H1 (cell line): ENCODE data around the gene F7. TPM values are rescaled to one million over a fixed set of nuclear protein-coding genes. Genes with fewer than 3 reads are reported as not detected.

Experiments
- CTCF ChIA-PET: fragments of 300-600 bp; sonication (Branson Sonifier 250); formaldehyde crosslinking; loops from one replicate; lab custom pipeline; 2021; ENCODE audit not compliant: partially characterized antibody; lab: Charles Lee
- POLR2A ChIA-PET: fragments of 300-600 bp; sonication (Branson Sonifier 250); formaldehyde crosslinking; loops from one replicate; lab custom pipeline; 2021; ENCODE audit warnings: inconsistent platforms; ENCODE audit not compliant: partially characterized antibody; lab: Charles Lee
- DNase-seq, 2 experiments: peaks; one replicate each; pipeline versions ENCODE4 v3.0.0 to v3.0.0-alpha.2; 2010 to 2022; ENCODE audit warnings: low spot score in 2 of 2, low read depth in 1 of 2, mixed read lengths in 1 of 2
- FAIRE-seq: peaks from 2 replicates; lab custom pipeline; 2011; peaks lifted over from hg19 to GRCh38; lab: Jason Lieb, UNC
- H2AFZ ChIP-seq: 2 replicates; pipeline ENCODE4 v1.8.1; 2012; ENCODE audit warnings: low read length, inconsistent platforms
- H2AK5ac ChIP-seq: 2 replicates; pipeline ENCODE4 v1.6.1; 2013; ENCODE audit warnings: low read depth, low read length
- H2BK120ac ChIP-seq: replicated peaks from 2 replicates; pipeline ENCODE3; 2013; ENCODE audit warnings: low read depth, low read length, inconsistent platforms
- H2BK12ac ChIP-seq: 2 replicates; pipeline ENCODE4 v1.6.1; 2013; ENCODE audit warnings: low read depth, low read length
- H2BK15ac ChIP-seq: 2 replicates; pipeline ENCODE4 v1.6.1; 2013; ENCODE audit warnings: low read length
- H2BK20ac ChIP-seq: 2 replicates; pipeline ENCODE4 v1.6.1; 2013; ENCODE audit warnings: low read length
- H2BK5ac ChIP-seq: 2 replicates; pipeline ENCODE4 v1.6.1; 2013; ENCODE audit warnings: low read depth, low read length
- H3K14ac ChIP-seq: 2 replicates; pipeline ENCODE4 v1.6.1; 2013; ENCODE audit warnings: inconsistent platforms; ENCODE audit not compliant: insufficient read length
- H3K18ac ChIP-seq: 2 replicates; pipeline ENCODE4 v1.6.1; 2013; ENCODE audit warnings: low read length; ENCODE audit errors: extremely low read depth
- H3K23ac ChIP-seq: 2 replicates; pipeline ENCODE4 v1.6.1; 2013; ENCODE audit warnings: inconsistent platforms; ENCODE audit not compliant: insufficient read length
- H3K23me2 ChIP-seq: 2 replicates; pipeline ENCODE4 v1.6.1; 2013; ENCODE audit warnings: low read depth, low read length
- H3K27ac ChIP-seq: 2 replicates; pipeline ENCODE4 v1.6.1; 2011; ENCODE audit warnings: low read depth, low read length, inconsistent platforms
- H3K27me3 ChIP-seq, 4 experiments: replicated peaks in 1 of 4; 1 replicate in 1 of 4; 2 replicates in 3 of 4; pipeline versions ENCODE4 v1.6.1 to v1.8.1; 2011 to 2013; ENCODE audit warnings: low read length in 3 of 4, mild to moderate bottlenecking in 3 of 4, inconsistent platforms in 2 of 4, mixed read lengths in 2 of 4, moderate library complexity in 1 of 4; ENCODE audit not compliant: control insufficient read depth in 3 of 4, insufficient read depth in 3 of 4; ENCODE audit errors: extremely low read depth in 1 of 4
- H3K36me3 ChIP-seq, 4 experiments: 2 replicates each; pipeline versions ENCODE4 v1.6.1 to v1.8.1; 2011 to 2013; ENCODE audit warnings: mild to moderate bottlenecking in 4 of 4, low read length in 3 of 4, moderate library complexity in 2 of 4, control low read depth in 1 of 4, inconsistent platforms in 1 of 4; ENCODE audit not compliant: insufficient read depth in 4 of 4, control insufficient read depth in 2 of 4
- H3K4ac ChIP-seq: replicated peaks from 2 replicates; pipeline ENCODE3; 2013; ENCODE audit warnings: low read length, low read depth, mixed read lengths, inconsistent platforms; ENCODE audit not compliant: insufficient read length
- H3K4me1 ChIP-seq, 4 experiments: replicated peaks in 1 of 4; 1 replicate in 1 of 4; 2 replicates in 3 of 4; pipeline versions ENCODE4 v1.6.1 to v1.8.1; 2011 to 2013; ENCODE audit warnings: low read length in 3 of 4, inconsistent platforms in 2 of 4, mixed read lengths in 1 of 4; ENCODE audit not compliant: insufficient read depth in 4 of 4, control insufficient read depth in 3 of 4
- H3K4me2 ChIP-seq, 2 experiments: 2 replicates each; pipeline versions ENCODE4 v1.6.1 to v1.8.1; 2011 to 2013; ENCODE audit warnings: low read depth in 2 of 2, low read length in 2 of 2, control low read depth in 1 of 2, inconsistent platforms in 1 of 2, mild to moderate bottlenecking in 1 of 2; ENCODE audit not compliant: insufficient read depth in 1 of 2
- H3K4me3 ChIP-seq, 4 experiments: fragments of 200-600, 300-600 bp in 1 of 4; sonication (generic), shearing (Covaris generic), sonication (Bioruptor Twin) in 1 of 4; 2 replicates each; pipeline versions ENCODE4 v1.5.1 to v1.8.1; 2011 to 2016; ENCODE audit warnings: low read length in 4 of 4, low read depth in 3 of 4, control low read depth in 2 of 4, inconsistent platforms in 2 of 4, mild to moderate bottlenecking in 2 of 4, mixed read lengths in 1 of 4, moderate library complexity in 1 of 4; ENCODE audit not compliant: insufficient read depth in 2 of 4; ENCODE audit errors: extremely low read depth in 1 of 4
- H3K56ac ChIP-seq: replicated peaks from 2 replicates; pipeline ENCODE3; 2013; ENCODE audit warnings: low read depth, mild to moderate bottlenecking, mixed read lengths, low read length, inconsistent platforms; ENCODE audit not compliant: insufficient read length
- H3K79me1 ChIP-seq: 2 replicates; pipeline ENCODE4 v1.6.1; 2013; ENCODE audit warnings: low read depth, low read length, control low read depth
- H3K79me2 ChIP-seq, 2 experiments: 2 replicates each; pipeline versions ENCODE4 v1.6.1 to v1.8.1; 2012 to 2013; ENCODE audit warnings: low read length in 2 of 2, mild to moderate bottlenecking in 2 of 2, inconsistent platforms in 1 of 2; ENCODE audit not compliant: insufficient read depth in 2 of 2, control insufficient read depth in 1 of 2
- H3K9ac ChIP-seq, 4 experiments: replicated peaks in 1 of 4; 1 replicate in 1 of 4; 2 replicates in 3 of 4; pipeline versions ENCODE4 v1.6.1 to v1.8.1; 2011 to 2013; ENCODE audit warnings: low read depth in 3 of 4, low read length in 3 of 4, control low read depth in 2 of 4, mild to moderate bottlenecking in 2 of 4, moderate library complexity in 2 of 4, inconsistent platforms in 1 of 4; ENCODE audit errors: extremely low read depth in 1 of 4
- H3K9me3 ChIP-seq, 2 experiments: 2 replicates each; pipeline versions ENCODE4 v1.6.1 to v1.8.1; 2012 to 2013; ENCODE audit warnings: mild to moderate bottlenecking in 2 of 2, moderate library complexity in 2 of 2, control low read depth in 1 of 2, inconsistent platforms in 1 of 2, low read depth in 1 of 2, low read length in 1 of 2, mixed read lengths in 1 of 2; ENCODE audit not compliant: insufficient read depth in 2 of 2
- H4K20me1 ChIP-seq, 2 experiments: replicated peaks in 1 of 2; 2 replicates each; pipeline versions ENCODE3 to v1.8.1; 2011 to 2013; ENCODE audit warnings: inconsistent platforms in 2 of 2, low read length in 2 of 2, mild to moderate bottlenecking in 1 of 2; ENCODE audit not compliant: insufficient read depth in 2 of 2, control insufficient read depth in 1 of 2
- H4K5ac ChIP-seq: 2 replicates; pipeline ENCODE4 v1.6.1; 2013; ENCODE audit warnings: low read length, low read depth, mixed read lengths, inconsistent platforms; ENCODE audit not compliant: insufficient read length
- H4K8ac ChIP-seq: 2 replicates; pipeline ENCODE4 v1.8.0; 2013; ENCODE audit warnings: mild to moderate bottlenecking, moderate library complexity, low read length, inconsistent platforms; ENCODE audit not compliant: insufficient read depth; ENCODE audit errors: extremely low read depth
- H4K91ac ChIP-seq: replicated peaks from 2 replicates; pipeline ENCODE3; 2013; ENCODE audit warnings: low read length, mixed read lengths, inconsistent platforms; ENCODE audit not compliant: insufficient read length
- BCL11A ChIP-seq, 2 experiments: IDR thresholded peaks; one replicate each; pipeline ENCODE4 v1.6.1; 2011; ENCODE audit warnings: low read depth in 2 of 2, low read length in 2 of 2, mild to moderate bottlenecking in 2 of 2
- POLR2A ChIP-seq, 2 experiments: IDR thresholded peaks; 1 replicate in 1 of 2; 2 replicates in 1 of 2; pipeline ENCODE4 v1.6.1; 2011; ENCODE audit warnings: low read depth in 2 of 2, low read length in 2 of 2, mild to moderate bottlenecking in 2 of 2; ENCODE audit errors: control extremely low read depth in 1 of 2
- POLR2AphosphoS5 ChIP-seq: IDR thresholded peaks from 2 replicates; pipeline ENCODE4 v1.6.1; 2011; ENCODE audit warnings: low read depth, low read length
- RBBP5 ChIP-seq: IDR thresholded peaks from 2 replicates; pipeline ENCODE4 v1.7.1; 2012; ENCODE audit warnings: low read depth, mild to moderate bottlenecking, inconsistent platforms, low read length, moderate library complexity, borderline replicate concordance
- TAF7 ChIP-seq: optimal IDR thresholded peaks from 2 replicates; pipeline ENCODE3; 2011; ENCODE audit warnings: low read depth, mild to moderate bottlenecking, inconsistent platforms, low read length, moderate library complexity, borderline replicate concordance
- TBP ChIP-seq: IDR thresholded peaks from 2 replicates; pipeline ENCODE4 v1.6.1; 2011; ENCODE audit warnings: low read depth, low read length, improper control_type of control experiment
- WGBS, 2 experiments: shearing (Covaris generic) in 1 of 2; methylation state at CpG; one replicate each; pipeline versions ENCODE4 v1.1.6 to v1.1.7; 2013 to 2015; ENCODE audit warnings: low lambda C conversion rate in 2 of 2, mixed read lengths in 2 of 2, inconsistent platforms in 1 of 2, low coverage in 1 of 2, missing lambda C conversion rate in 1 of 2; ENCODE audit not compliant: insufficient replicate concordance in 2 of 2, insufficient coverage in 1 of 2, insufficient read length in 1 of 2; ENCODE audit errors: extremely low coverage in 1 of 2, missing lambda C conversion rate in 1 of 2; 5-methylcytosine and 5-hydroxymethylcytosine counted together
- polyA plus RNA-seq, 7 experiments: library from polyadenylated mRNA; depleted of rRNA in 3 of 7; stranded (reverse) in 5 of 7; unstranded in 2 of 7; fragments of >200 nt in 5 of 7; fragments of 200-250 nt in 2 of 7; gene quantifications; 1 replicate in 5 of 7; 2 replicates in 1 of 7; 4 replicates in 1 of 7; pipeline versions ENCODE4 v1.2.1 to v1.2.3, GENCODE V29; 2011 to 2013; ENCODE audit warnings: missing spikeins in 2 of 7, mixed read lengths in 2 of 7
- total RNA-seq: library from RNA; stranded (reverse); fragmentation: NEBNext Ultra II Directional; extraction: Animal tissue kit (Norgen Biotek cat#: 25700); gene quantifications from 2 replicates; pipeline ENCODE4 v1.2.1, GENCODE V29; 2021

F7 gene
- total and polyA plus RNA-seq, 2 of the 8 experiments (the other 6 are each of a cell fraction or from before 2014, with no cell fraction given) = 0.43 to 0.98 TPM

DNA sequence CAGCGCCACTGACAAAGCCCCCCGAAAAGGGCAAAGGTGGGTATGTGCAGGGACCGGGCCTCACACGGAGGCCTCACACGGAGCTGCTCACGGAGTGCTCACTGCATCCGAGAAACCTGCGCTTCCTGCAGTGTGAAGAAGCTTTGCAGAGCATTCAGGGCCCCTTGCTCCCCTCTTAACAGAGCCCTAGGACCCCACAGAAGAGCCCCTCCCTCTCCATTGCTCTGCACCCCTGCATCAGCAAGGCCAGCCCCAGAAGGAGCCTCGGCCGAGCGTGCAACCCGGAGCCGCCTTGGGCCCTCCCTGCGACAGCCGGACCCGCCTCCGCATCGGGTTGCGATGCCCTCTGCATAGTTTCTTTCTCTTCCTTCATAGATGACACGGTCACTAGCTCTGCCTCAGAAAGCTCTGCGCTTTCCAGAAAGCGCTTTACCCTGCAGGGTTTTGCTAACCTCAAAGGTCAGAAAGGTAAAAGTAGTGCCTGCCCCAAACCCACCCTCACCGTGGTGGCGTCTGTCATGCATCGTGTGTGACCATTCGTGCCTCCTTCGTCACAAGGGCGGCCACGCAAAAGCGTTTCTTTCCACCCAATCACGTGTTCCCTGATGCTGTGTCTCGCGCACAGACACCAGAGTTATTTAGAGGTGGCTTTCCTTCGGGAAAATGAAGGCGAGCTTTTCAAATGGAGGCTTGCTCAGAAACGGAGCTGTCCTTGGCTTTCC lies 15.7 kb upstream of the F7 start:
- Histone ChIP-seq H4K8ac (no peak overlapping the region), H2AFZ (peak overlapping the region; percentile 28; the same call in 1 of the 2 replicates), H3K9me3 (no peaks in the 10 kb centered on the region), H3K4ac (peak overlapping the region; percentile 8), H2BK120ac (peak overlapping the region; percentile 29), H4K5ac (no peak overlapping the region), H3K27ac (no peak overlapping the region), H3K23me2 (peaks cover 2% of the 10 kb centered on the region; the same call in 1 of the 2 replicates), H4K91ac (peak overlapping the region; percentile 11), H3K4me2 (peak overlapping the region in 1 of 2 experiments; percentile 59; a peak in 2 of 4 replicates), H3K36me3 (peaks cover 3 to 8% (median 4%) of the 10 kb centered on the region in 4 experiments; a peak in 4 of 8 replicates), H3K56ac (no peak overlapping the region), H3K18ac (0 out of 2 replicates have a peak overlapping the region, but pooled peaks have one; percentile 43), H3K27me3 (no peaks in the 10 kb centered on the region), H2BK5ac (0 out of 2 replicates have a peak overlapping the region, but pooled peaks have one; percentile 61), H3K14ac (no peak overlapping the region), H3K9ac (no peak overlapping the region), H2BK20ac (0 out of 2 replicates have a peak overlapping the region, but pooled peaks have one; percentile 34), H3K79me1 (no peaks in the 10 kb centered on the region), H3K79me2 (no peaks in the 10 kb centered on the region), H2BK15ac (0 out of 2 replicates have a peak overlapping the region, but pooled peaks have one; percentile 88), H4K20me1 (no peaks in the 10 kb centered on the region), H3K4me3 (no peak overlapping the region), H2BK12ac (0 out of 2 replicates have a peak overlapping the region, but pooled peaks have one; percentile 75), H3K23ac (no peak overlapping the region), H3K4me1 (peaks cover 0 to 6% (median 4%) of the 10 kb centered on the region in 4 experiments; a peak in 2 of 7 replicates), H2AK5ac (no peak overlapping the region)
- FAIRE-seq (no peak), DNase-seq (no peak)
- WGBS, 2 experiments = 79% methylated on average over 28 of the region's 36 CpGs; no CpG with 5 or more reads in 1 of the 2 experiments
- CTCF ChIA-PET = interaction anchor here (0.6 to 3.1 kb wide), 19 partner anchors 9 to 122 kb away, joined by 3 to 16 read pairs (median 4); no protein-coding TSS in a partner anchor
- TF ChIP-seq POLR2AphosphoS5 = peak; percentile 86
- TF ChIP-seq RBBP5 = no peak
- no peak for TF ChIP-seq BCL11A (IDR thresholded peaks at IDR 0.05; ENCODE audit: low read depth in 2 of 2, low read length in 2 of 2)
- peak; percentile 44; the same call in 1 of the 2 replicates for TF ChIP-seq TBP
- TF ChIP-seq POLR2A (IDR thresholded peaks at IDR 0.05; ENCODE audit: control extremely low read depth in 1 of 2, low read depth in 2 of 2, low read length in 2 of 2) = peak in 1 of 2 experiments; percentile 72; a peak in 1 of 3 replicates
- peak; percentile 97 for TF ChIP-seq TAF7
- POLR2A ChIA-PET = interaction anchor here (0.9 to 2.1 kb wide), 4 partner anchors 14 to 30 kb away, joined by 3 to 5 read pairs (median 4); no protein-coding TSS in a partner anchor
